Peyer's patch (tissue), 4 donors: ENCODE data around the gene CERS4.

Source experiments
- CTCF ChIP-seq, 6 experiments: fragments of 450-650 bp in 4 of 6; fragments of 200-600 bp in 2 of 6; sonication (generic) in 1 of 6; IDR thresholded peaks; one replicate each; pipeline ENCODE4 v1.5.1; 2017 to 2019; ENCODE audit warnings: antibody characterized with exemption in 6 of 6, mild to moderate bottlenecking in 3 of 6, moderate library complexity in 1 of 6
- POLR2A ChIP-seq, 2 donors: fragments of 450-650 bp; IDR thresholded peaks; one replicate each; pipeline ENCODE4 v1.5.1; 2017; ENCODE audit warnings: antibody characterized with exemption in 2 of 2, mild to moderate bottlenecking in 2 of 2, moderate library complexity in 2 of 2

- TF ChIP-seq CTCF (IDR thresholded peaks at IDR 0.05) (no peak), POLR2A (IDR thresholded peaks at IDR 0.05) (no peak)
Observed at GRCh38 chr19:8261347-8261746, 52.2 kb downstream of the CERS4 start.
